ENCODE results near the gene OGN. TPM values are rescaled to one million over a fixed set of nuclear protein-coding genes. Genes with fewer than 3 reads are reported as not detected.

The OGN gene
- 0.51 and 2.4 TPM in 2 replicates for total RNA-seq (2012; rRNA removed)

GRCh38 chr9:92404042-92404836, at the start of gene OGN:
Gene OGN, minus strand, starts transcription at chr9:92404578. Its CDS starts 1,171 bp downstream, at chr9:92403407.
- no peak within 1 kb of the TSS for H3K9ac ChIP-seq (ENCODE audit: low read depth, low read length)
- no peak within 1 kb of the TSS for H3K4me3 ChIP-seq (ENCODE audit: low read length)
- no peaks in the 10 kb centered on the region for H3K27me3 ChIP-seq (ENCODE audit: control insufficient read depth, insufficient read depth, low read length)
- H3K9me3 ChIP-seq (replicated peaks; ENCODE audit: low read length): no peaks in the 10 kb centered on the region
- H3K4me2 ChIP-seq (ENCODE audit: low read length): no peak within 1 kb of the TSS
- no peaks in the 10 kb centered on the region for H3K4me1 ChIP-seq (ENCODE audit: control insufficient read depth, insufficient read depth, low read length)
- no peaks in the 10 kb centered on the region for H3K36me3 ChIP-seq (ENCODE audit: insufficient read depth, low read length)

- Histone ChIP-seq H3K4me1 (ENCODE audit: control insufficient read depth, insufficient read depth, low read length) (no peaks in the 10 kb centered on the region), H3K9ac (ENCODE audit: low read depth, low read length) (no peak overlapping the region), H3K27me3 (ENCODE audit: control insufficient read depth, insufficient read depth, low read length) (no peaks in the 10 kb centered on the region), H3K4me3 (ENCODE audit: low read length) (no peak overlapping the region), H3K36me3 (ENCODE audit: insufficient read depth, low read length) (no peaks in the 10 kb centered on the region), H3K4me2 (ENCODE audit: low read length) (no peak overlapping the region), H3K9me3 (replicated peaks; ENCODE audit: low read length) (no peaks in the 10 kb centered on the region)
These were observed 42.2 kb upstream of the OGN start for GRCh38 chr9:92446536-92446935.

- Histone ChIP-seq H3K4me3 (ENCODE audit: low read length) (no peak overlapping the region), H3K4me2 (ENCODE audit: low read length) (no peak overlapping the region), H3K9me3 (replicated peaks; ENCODE audit: low read length) (no peaks in the 10 kb centered on the region), H3K4me1 (ENCODE audit: control insufficient read depth, insufficient read depth, low read length) (peaks cover 2% of the 10 kb centered on the region), H3K36me3 (ENCODE audit: insufficient read depth, low read length) (no peaks in the 10 kb centered on the region), H3K27me3 (ENCODE audit: control insufficient read depth, insufficient read depth, low read length) (no peaks in the 10 kb centered on the region), H3K9ac (ENCODE audit: low read depth, low read length) (no peak overlapping the region)
These were observed 40.5 kb upstream of the OGN start for GRCh38 chr9:92444841-92445240.

- Histone ChIP-seq H3K4me1 (ENCODE audit: control insufficient read depth, insufficient read depth, low read length) (peaks cover 8% of the 10 kb centered on the region), H3K27me3 (ENCODE audit: control insufficient read depth, insufficient read depth, low read length) (no peaks in the 10 kb centered on the region), H3K4me3 (ENCODE audit: low read length) (no peak overlapping the region), H3K36me3 (ENCODE audit: insufficient read depth, low read length) (no peaks in the 10 kb centered on the region), H3K9me3 (replicated peaks; ENCODE audit: low read length) (no peaks in the 10 kb centered on the region), H3K4me2 (ENCODE audit: low read length) (no peak overlapping the region), H3K9ac (ENCODE audit: low read depth, low read length) (no peak overlapping the region)
These were observed 36.3 kb upstream of the OGN start for GRCh38 chr9:92440751-92441046.

GRCh38 chr9:92439921-92440750, 35.8 kb upstream of the OGN start:
- Histone ChIP-seq H3K9ac (ENCODE audit: low read depth, low read length) (peak overlapping the region; percentile 8), H3K27me3 (ENCODE audit: control insufficient read depth, insufficient read depth, low read length) (no peaks in the 10 kb centered on the region), H3K9me3 (replicated peaks; ENCODE audit: low read length) (no peaks in the 10 kb centered on the region), H3K4me1 (ENCODE audit: control insufficient read depth, insufficient read depth, low read length) (peaks cover 8% of the 10 kb centered on the region), H3K4me3 (ENCODE audit: low read length) (no peak overlapping the region), H3K4me2 (ENCODE audit: low read length) (no peak overlapping the region), H3K36me3 (ENCODE audit: insufficient read depth, low read length) (no peaks in the 10 kb centered on the region)

- Histone ChIP-seq H3K36me3 (ENCODE audit: insufficient read depth, low read length) (no peaks in the 10 kb centered on the region), H3K27me3 (ENCODE audit: control insufficient read depth, insufficient read depth, low read length) (no peaks in the 10 kb centered on the region), H3K9me3 (replicated peaks; ENCODE audit: low read length) (no peaks in the 10 kb centered on the region), H3K4me1 (ENCODE audit: control insufficient read depth, insufficient read depth, low read length) (peaks cover 8% of the 10 kb centered on the region), H3K4me3 (ENCODE audit: low read length) (no peak overlapping the region), H3K9ac (ENCODE audit: low read depth, low read length) (peak overlapping the region; percentile 8), H3K4me2 (ENCODE audit: low read length) (no peak overlapping the region)
These were observed 34.6 kb upstream of the OGN start for GRCh38 chr9:92438900-92439526.

- H3K4me2 ChIP-seq (ENCODE audit: low read length): no peak overlapping the region
- no peak overlapping the region for H3K9ac ChIP-seq (ENCODE audit: low read depth, low read length)
- H3K36me3 ChIP-seq (ENCODE audit: insufficient read depth, low read length): no peaks in the 10 kb centered on the region
- no peaks in the 10 kb centered on the region for H3K9me3 ChIP-seq (replicated peaks; ENCODE audit: low read length)
- H3K4me1 ChIP-seq (ENCODE audit: control insufficient read depth, insufficient read depth, low read length): peaks cover 8% of the 10 kb centered on the region
- no peaks in the 10 kb centered on the region for H3K27me3 ChIP-seq (ENCODE audit: control insufficient read depth, insufficient read depth, low read length)
- no peak overlapping the region for H3K4me3 ChIP-seq (ENCODE audit: low read length)
These were observed 30.9 kb upstream of the OGN start for GRCh38 chr9:92435263-92435662.

GRCh38 chr9:92432972-92433548, 28.7 kb upstream of the OGN start:
- Histone ChIP-seq H3K9me3 (replicated peaks; ENCODE audit: low read length) (no peaks in the 10 kb centered on the region), H3K9ac (ENCODE audit: low read depth, low read length) (no peak overlapping the region), H3K4me1 (ENCODE audit: control insufficient read depth, insufficient read depth, low read length) (no peaks in the 10 kb centered on the region), H3K4me3 (ENCODE audit: low read length) (no peak overlapping the region), H3K36me3 (ENCODE audit: insufficient read depth, low read length) (no peaks in the 10 kb centered on the region), H3K27me3 (ENCODE audit: control insufficient read depth, insufficient read depth, low read length) (no peaks in the 10 kb centered on the region), H3K4me2 (ENCODE audit: low read length) (no peak overlapping the region)

GRCh38 chr9:92432350-92432749, 28.0 kb upstream of the OGN start:
- Histone ChIP-seq H3K9ac (ENCODE audit: low read depth, low read length) (no peak overlapping the region), H3K4me3 (ENCODE audit: low read length) (no peak overlapping the region), H3K9me3 (replicated peaks; ENCODE audit: low read length) (no peaks in the 10 kb centered on the region), H3K4me1 (ENCODE audit: control insufficient read depth, insufficient read depth, low read length) (no peaks in the 10 kb centered on the region), H3K4me2 (ENCODE audit: low read length) (no peak overlapping the region), H3K27me3 (ENCODE audit: control insufficient read depth, insufficient read depth, low read length) (no peaks in the 10 kb centered on the region), H3K36me3 (ENCODE audit: insufficient read depth, low read length) (no peaks in the 10 kb centered on the region)

- H3K27me3 ChIP-seq (ENCODE audit: control insufficient read depth, insufficient read depth, low read length): no peaks in the 10 kb centered on the region
- no peak overlapping the region for H3K4me2 ChIP-seq (ENCODE audit: low read length)
- no peak overlapping the region for H3K9ac ChIP-seq (ENCODE audit: low read depth, low read length)
- H3K4me1 ChIP-seq (ENCODE audit: control insufficient read depth, insufficient read depth, low read length): peaks cover under 1% of the 10 kb centered on the region
- H3K4me3 ChIP-seq (ENCODE audit: low read length): no peak overlapping the region
- H3K36me3 ChIP-seq (ENCODE audit: insufficient read depth, low read length): no peaks in the 10 kb centered on the region
- H3K9me3 ChIP-seq (replicated peaks; ENCODE audit: low read length): no peaks in the 10 kb centered on the region
These were observed 25.5 kb upstream of the OGN start for GRCh38 chr9:92429836-92430235.

GRCh38 chr9:92426501-92427145, 22.2 kb upstream of the OGN start:
- H3K4me2 ChIP-seq (ENCODE audit: low read length): no peak overlapping the region
- H3K27me3 ChIP-seq (ENCODE audit: control insufficient read depth, insufficient read depth, low read length): no peaks in the 10 kb centered on the region
- no peaks in the 10 kb centered on the region for H3K9me3 ChIP-seq (replicated peaks; ENCODE audit: low read length)
- peaks cover 12% of the 10 kb centered on the region for H3K4me1 ChIP-seq (ENCODE audit: control insufficient read depth, insufficient read depth, low read length)
- no peaks in the 10 kb centered on the region for H3K36me3 ChIP-seq (ENCODE audit: insufficient read depth, low read length)
- no peak overlapping the region for H3K4me3 ChIP-seq (ENCODE audit: low read length)
- H3K9ac ChIP-seq (ENCODE audit: low read depth, low read length): no peak overlapping the region
